ENCODE results near the gene TEX51.

TEX51 gene

DNA sequence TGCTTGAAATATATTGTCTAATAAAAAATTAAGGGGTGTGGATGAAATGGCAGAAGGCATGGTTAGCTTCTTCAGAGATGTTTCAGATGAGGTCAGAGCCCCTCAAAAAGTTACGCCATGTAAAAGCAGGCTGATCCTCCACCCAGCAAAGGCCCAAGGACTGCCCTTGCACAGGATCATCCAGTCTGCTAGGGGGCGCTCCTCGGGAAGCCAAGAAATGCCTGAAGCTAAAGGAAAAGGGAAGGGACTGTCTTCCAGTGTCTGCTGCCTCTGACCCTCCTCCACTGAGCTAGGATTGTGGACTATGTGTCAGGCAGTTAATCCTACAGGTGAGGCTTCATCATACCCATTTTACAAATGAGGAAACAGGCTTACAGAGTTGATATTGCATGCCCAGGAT lies 33.8 kb upstream of the TEX51 start (continued):
- TF ChIP-seq SCRT1 (tag by site-specific recombination; IDR thresholded peaks at IDR 0.05; ENCODE audit: borderline replicate concordance) = no peak
- TF ChIP-seq, protein P1, sequence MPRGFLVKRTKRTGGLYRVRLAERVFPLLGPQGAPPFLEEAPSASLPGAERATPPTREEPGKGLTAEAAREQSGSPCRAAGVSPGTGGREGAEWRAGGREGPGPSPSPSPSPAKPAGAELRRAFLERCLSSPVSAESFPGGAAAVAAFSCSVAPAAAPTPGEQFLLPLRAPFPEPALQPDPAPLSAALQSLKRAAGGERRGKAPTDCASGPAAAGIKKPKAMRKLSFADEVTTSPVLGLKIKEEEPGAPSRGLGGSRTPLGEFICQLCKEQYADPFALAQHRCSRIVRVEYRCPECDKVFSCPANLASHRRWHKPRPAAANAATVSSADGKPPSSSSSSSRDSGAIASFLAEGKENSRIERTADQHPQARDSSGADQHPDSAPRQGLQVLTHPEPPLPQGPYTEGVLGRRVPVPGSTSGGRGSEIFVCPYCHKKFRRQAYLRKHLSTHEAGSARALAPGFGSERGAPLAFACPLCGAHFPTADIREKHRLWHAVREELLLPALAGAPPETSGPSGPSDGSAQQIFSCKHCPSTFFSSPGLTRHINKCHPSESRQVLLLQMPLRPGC (tag by site-specific recombination; IDR thresholded peaks at IDR 0.05) = no peak
- no peak for TF ChIP-seq ZBTB1 (tag by site-specific recombination; IDR thresholded peaks at IDR 0.05)
- TF ChIP-seq ZNF558 (tag by site-specific recombination; IDR thresholded peaks at IDR 0.05) = no peak
- no peak for TF ChIP-seq ZNF112 (tag by site-specific recombination; IDR thresholded peaks at IDR 0.05)

DNA sequence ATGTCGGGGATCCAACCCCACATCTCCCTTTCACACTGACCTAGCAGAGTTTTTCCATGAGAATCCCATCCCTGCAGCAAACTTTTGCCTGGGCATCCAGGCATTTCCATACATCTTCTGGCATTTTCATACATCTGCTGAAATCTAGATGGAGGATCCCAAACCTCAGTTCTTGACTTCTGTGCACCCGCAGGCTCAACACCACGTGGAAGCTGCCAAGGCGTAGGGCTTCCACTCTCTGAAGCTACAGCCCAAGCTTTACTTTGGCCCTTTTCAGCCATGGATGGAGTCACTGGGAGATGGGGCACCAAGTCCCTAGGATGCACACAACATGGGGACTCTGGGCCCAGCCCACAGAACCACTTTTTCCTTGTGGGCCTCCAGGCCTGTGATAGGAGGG lies 32.2 kb upstream of the TEX51 start:
- no peak overlapping the region for H3K27ac ChIP-seq (ENCODE audit: extremely low read depth, low read depth, low read length)
- ChIA-PET CTCF (interaction anchor here (0.6 kb wide), 1 partner anchor 14 kb away, joined by 3 read pairs; no protein-coding TSS in a partner anchor), POLR2A (no interaction called here)
- TF ChIP-seq, protein P2, sequence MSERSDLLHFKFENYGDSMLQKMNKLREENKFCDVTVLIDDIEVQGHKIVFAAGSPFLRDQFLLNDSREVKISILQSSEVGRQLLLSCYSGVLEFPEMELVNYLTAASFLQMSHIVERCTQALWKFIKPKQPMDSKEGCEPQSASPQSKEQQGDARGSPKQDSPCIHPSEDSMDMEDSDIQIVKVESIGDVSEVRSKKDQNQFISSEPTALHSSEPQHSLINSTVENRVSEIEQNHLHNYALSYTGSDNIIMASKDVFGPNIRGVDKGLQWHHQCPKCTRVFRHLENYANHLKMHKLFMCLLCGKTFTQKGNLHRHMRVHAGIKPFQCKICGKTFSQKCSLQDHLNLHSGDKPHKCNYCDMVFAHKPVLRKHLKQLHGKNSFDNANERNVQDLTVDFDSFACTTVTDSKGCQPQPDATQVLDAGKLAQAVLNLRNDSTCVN (tag by site-specific recombination; optimal IDR thresholded peaks at IDR 0.05) = no peak
- TF ChIP-seq ZNF510 (tag by site-specific recombination; IDR thresholded peaks at IDR 0.05; ENCODE audit: insufficient replicate concordance) (no peak), ZNF394 (tag by site-specific recombination; IDR thresholded peaks at IDR 0.05; ENCODE audit: borderline replicate concordance) (no peak), ZNF433 (tag by site-specific recombination; IDR thresholded peaks at IDR 0.05; ENCODE audit: low read depth) (no peak), MEIS1 (CRISPR knock-in tag; IDR thresholded peaks at IDR 0.05; ENCODE audit: borderline replicate concordance) (no peak), ZNF311 (tag by site-specific recombination; IDR thresholded peaks at IDR 0.05; ENCODE audit: borderline replicate concordance) (no peak), ZNF146 (tag by site-specific recombination; IDR thresholded peaks at IDR 0.05) (no peak), ZBTB20 (tag by site-specific recombination; IDR thresholded peaks at IDR 0.05) (no peak), HOXC10 (CRISPR knock-in tag; IDR thresholded peaks at IDR 0.05) (no peak), ZNF48 (tag by site-specific recombination; IDR thresholded peaks at IDR 0.05) (no peak), ZFP41 (tag by site-specific recombination; IDR thresholded peaks at IDR 0.05; ENCODE audit: borderline replicate concordance) (no peak)
- TF ChIP-seq, protein P3, sequence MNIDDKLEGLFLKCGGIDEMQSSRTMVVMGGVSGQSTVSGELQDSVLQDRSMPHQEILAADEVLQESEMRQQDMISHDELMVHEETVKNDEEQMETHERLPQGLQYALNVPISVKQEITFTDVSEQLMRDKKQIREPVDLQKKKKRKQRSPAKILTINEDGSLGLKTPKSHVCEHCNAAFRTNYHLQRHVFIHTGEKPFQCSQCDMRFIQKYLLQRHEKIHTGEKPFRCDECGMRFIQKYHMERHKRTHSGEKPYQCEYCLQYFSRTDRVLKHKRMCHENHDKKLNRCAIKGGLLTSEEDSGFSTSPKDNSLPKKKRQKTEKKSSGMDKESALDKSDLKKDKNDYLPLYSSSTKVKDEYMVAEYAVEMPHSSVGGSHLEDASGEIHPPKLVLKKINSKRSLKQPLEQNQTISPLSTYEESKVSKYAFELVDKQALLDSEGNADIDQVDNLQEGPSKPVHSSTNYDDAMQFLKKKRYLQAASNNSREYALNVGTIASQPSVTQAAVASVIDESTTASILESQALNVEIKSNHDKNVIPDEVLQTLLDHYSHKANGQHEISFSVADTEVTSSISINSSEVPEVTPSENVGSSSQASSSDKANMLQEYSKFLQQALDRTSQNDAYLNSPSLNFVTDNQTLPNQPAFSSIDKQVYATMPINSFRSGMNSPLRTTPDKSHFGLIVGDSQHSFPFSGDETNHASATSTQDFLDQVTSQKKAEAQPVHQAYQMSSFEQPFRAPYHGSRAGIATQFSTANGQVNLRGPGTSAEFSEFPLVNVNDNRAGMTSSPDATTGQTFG (tag by site-specific recombination; IDR thresholded peaks at IDR 0.05; ENCODE audit: borderline replicate concordance) = no peak
- TF ChIP-seq, protein P4, sequence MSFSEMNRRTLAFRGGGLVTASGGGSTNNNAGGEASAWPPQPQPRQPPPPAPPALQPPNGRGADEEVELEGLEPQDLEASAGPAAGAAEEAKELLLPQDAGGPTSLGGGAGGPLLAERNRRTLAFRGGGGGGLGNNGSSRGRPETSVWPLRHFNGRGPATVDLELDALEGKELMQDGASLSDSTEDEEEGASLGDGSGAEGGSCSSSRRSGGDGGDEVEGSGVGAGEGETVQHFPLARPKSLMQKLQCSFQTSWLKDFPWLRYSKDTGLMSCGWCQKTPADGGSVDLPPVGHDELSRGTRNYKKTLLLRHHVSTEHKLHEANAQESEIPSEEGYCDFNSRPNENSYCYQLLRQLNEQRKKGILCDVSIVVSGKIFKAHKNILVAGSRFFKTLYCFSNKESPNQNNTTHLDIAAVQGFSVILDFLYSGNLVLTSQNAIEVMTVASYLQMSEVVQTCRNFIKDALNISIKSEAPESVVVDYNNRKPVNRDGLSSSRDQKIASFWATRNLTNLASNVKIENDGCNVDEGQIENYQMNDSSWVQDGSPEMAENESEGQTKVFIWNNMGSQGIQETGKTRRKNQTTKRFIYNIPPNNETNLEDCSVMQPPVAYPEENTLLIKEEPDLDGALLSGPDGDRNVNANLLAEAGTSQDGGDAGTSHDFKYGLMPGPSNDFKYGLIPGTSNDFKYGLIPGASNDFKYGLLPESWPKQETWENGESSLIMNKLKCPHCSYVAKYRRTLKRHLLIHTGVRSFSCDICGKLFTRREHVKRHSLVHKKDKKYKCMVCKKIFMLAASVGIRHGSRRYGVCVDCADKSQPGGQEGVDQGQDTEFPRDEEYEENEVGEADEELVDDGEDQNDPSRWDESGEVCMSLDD (tag by site-specific recombination; IDR thresholded peaks at IDR 0.05) = no peak
- no peaks in the 10 kb centered on the region for H3K9me3 ChIP-seq (ENCODE audit: control insufficient read depth, insufficient read depth, low read depth, low read length)
- no peaks in the 10 kb centered on the region for H3K4me1 ChIP-seq (ENCODE audit: control insufficient read depth, insufficient read depth, low read length)
- H3K36me3 ChIP-seq (ENCODE audit: control insufficient read depth in 2 of 2, insufficient read depth in 1 of 2, low read length in 2 of 2) = no peaks in the 10 kb centered on the region
- H3K4me3 ChIP-seq (ENCODE audit: low read depth, low read length) = no peak overlapping the region

Data from HEK293 (cell line).